22Rv1 (cell line): Measurements from ENCODE around the gene WSCD2.

Source experiments
- H3K27ac ChIP-seq: fragments of 450-650 bp; 2 replicates; pipeline ENCODE4 v1.5.1; 2017
- ZFX ChIP-seq: fragments of 450-650 bp; IDR thresholded peaks from 2 replicates; pipeline ENCODE4 v1.6.1; 2017; ENCODE audit warnings: antibody characterized with exemption, borderline replicate concordance
- TF ChIP-seq, protein P1 (sequence below): fragments of 450-650 bp; IDR thresholded peaks from 2 replicates; pipeline ENCODE4 v1.5.1; 2017; ENCODE audit warnings: mild to moderate bottlenecking

Gene WSCD2

DNA sequence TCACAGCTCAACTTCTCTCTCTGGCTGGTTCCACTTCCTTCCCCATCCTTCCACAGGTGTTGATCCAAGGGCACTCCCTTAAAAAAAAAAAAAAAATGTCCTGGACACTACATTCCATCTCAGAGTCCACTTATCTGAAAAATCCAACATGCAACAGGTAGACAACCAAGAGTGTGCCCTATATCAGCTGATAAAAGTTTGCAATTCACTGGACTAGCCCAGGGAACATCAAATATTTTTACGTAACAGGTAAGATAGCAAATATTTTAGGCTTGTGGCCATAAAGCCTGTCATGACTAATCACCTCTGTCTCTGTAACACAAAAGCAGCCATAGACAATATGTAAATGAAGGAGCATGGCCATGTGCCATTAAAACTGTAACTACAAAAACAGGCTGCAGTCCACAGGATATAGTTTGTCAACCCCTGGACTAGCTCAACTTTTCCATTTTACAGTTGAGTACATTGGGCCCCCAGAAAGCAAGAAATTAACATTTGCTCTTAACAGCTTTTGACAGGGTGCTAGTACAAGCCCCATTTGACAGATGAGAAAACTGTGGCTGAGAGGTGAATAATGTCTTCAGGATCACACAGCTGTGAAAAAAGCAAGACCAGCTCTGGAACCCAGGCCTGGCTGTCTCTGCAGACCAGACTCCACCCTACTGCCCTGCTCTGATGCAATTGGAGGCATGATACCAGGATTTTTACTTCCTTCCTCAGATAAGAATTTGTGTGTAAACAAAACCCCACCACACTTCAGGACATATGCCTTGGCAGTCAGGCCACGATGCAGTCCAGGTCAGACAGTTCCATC lies 141.2 kb downstream of the WSCD2 start:
- no peak for TF ChIP-seq ZFX
- TF ChIP-seq, protein P1, sequence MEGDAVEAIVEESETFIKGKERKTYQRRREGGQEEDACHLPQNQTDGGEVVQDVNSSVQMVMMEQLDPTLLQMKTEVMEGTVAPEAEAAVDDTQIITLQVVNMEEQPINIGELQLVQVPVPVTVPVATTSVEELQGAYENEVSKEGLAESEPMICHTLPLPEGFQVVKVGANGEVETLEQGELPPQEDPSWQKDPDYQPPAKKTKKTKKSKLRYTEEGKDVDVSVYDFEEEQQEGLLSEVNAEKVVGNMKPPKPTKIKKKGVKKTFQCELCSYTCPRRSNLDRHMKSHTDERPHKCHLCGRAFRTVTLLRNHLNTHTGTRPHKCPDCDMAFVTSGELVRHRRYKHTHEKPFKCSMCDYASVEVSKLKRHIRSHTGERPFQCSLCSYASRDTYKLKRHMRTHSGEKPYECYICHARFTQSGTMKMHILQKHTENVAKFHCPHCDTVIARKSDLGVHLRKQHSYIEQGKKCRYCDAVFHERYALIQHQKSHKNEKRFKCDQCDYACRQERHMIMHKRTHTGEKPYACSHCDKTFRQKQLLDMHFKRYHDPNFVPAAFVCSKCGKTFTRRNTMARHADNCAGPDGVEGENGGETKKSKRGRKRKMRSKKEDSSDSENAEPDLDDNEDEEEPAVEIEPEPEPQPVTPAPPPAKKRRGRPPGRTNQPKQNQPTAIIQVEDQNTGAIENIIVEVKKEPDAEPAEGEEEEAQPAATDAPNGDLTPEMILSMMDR: no peak
- H3K27ac ChIP-seq: no peak overlapping the region

- TF ChIP-seq ZFX: no peak
- TF ChIP-seq, protein P1: no peak
- no peak overlapping the region for H3K27ac ChIP-seq
Observed at GRCh38 chr12:108270849-108271143, 141.7 kb downstream of the WSCD2 start.

DNA sequence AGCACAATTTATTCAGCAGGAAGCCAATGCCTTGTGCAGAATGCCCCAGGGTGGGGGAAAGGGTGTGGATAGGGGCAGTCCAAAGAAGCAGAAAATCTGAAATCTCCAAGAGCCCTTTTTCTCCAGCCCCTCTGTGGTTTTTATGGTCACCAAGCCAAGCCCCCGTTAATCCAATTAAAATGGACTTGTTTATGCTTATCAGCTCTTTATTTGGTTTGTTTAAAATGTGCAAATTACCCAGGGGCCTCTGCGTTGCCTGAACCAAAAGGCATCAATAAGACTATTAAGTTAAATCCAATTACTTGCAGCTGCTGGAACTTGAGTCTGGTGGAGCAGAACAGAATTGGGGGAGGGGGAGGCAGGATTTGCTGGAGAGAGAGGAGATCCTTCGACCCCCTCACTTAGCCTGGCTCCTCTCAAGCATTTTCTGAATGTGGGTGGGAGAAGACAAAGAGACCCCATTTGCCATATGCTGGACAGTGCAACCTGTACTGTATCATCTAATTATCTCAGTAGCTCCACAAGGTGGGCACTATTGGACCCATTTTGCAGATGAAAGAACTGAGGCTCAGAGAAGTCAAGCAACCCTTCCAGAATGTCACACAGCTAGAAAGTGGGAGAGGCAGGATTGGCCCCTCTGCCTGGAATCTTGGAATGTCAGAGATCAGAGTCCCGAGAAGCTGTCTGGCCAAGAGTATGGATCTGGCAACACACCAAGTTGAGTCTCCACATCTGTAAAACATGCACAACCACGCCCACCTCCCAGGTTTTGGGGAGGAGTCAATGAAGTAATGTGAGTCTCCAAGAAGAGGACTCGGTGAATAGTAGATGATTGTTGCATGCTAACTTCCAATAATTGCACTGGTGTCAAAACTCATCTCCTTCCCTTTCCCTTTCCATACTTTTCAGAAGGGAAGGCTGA lies 143.1 kb downstream of the WSCD2 start:
- TF ChIP-seq ZFX: no peak
- TF ChIP-seq, protein P1: no peak
- no peak overlapping the region for H3K27ac ChIP-seq

DNA sequence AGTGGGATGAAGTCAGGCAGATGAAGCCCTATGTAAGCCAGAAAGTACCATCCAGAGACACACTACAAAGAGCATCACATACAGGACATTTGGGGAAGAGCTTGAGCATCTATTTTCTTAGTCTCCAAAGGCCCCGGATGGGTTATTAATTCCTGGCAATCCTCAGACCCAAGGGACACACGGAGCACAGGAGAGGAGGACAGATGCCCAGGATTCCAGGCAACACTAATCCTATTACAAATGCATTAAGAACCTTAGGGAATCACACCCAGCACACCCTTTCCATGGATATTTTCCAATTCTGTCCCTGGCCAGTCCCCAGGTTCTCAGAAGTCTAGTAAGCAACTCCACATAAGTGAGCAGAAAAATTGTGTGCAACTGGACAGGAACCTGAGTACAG lies 144.1 kb downstream of the WSCD2 start:
- H3K27ac ChIP-seq: no peak overlapping the region
- no peak for TF ChIP-seq ZFX
- TF ChIP-seq, protein P1: no peak

- TF ChIP-seq, protein P1: no peak
- TF ChIP-seq ZFX: no peak
Observed at GRCh38 chr12:108277613-108278012, 148.5 kb downstream of the WSCD2 start.

GRCh38 chr12:108282160-108282559 lies 153.1 kb downstream of the WSCD2 start:
- no peak for TF ChIP-seq ZFX
- TF ChIP-seq, protein P1: no peak
- no peak overlapping the region for H3K27ac ChIP-seq

More at GRCh38 chr12:108277613-108278012, 148.5 kb downstream of the WSCD2 start:
- H3K27ac ChIP-seq: no peak overlapping the region

GRCh38 chr12:108282676-108283075 lies 153.6 kb downstream of the WSCD2 start:
- TF ChIP-seq ZFX: no peak
- TF ChIP-seq, protein P1: no peak
- no peak overlapping the region for H3K27ac ChIP-seq
